ENCODE measurements around the gene RPS6KA5. TPM values are rescaled to one million over a fixed set of nuclear protein-coding genes. Genes with fewer than 3 reads are reported as not detected.

The RPS6KA5 gene
- total RNA-seq, 1 donor from 2014 or later: 11.3 TPM

DNA sequence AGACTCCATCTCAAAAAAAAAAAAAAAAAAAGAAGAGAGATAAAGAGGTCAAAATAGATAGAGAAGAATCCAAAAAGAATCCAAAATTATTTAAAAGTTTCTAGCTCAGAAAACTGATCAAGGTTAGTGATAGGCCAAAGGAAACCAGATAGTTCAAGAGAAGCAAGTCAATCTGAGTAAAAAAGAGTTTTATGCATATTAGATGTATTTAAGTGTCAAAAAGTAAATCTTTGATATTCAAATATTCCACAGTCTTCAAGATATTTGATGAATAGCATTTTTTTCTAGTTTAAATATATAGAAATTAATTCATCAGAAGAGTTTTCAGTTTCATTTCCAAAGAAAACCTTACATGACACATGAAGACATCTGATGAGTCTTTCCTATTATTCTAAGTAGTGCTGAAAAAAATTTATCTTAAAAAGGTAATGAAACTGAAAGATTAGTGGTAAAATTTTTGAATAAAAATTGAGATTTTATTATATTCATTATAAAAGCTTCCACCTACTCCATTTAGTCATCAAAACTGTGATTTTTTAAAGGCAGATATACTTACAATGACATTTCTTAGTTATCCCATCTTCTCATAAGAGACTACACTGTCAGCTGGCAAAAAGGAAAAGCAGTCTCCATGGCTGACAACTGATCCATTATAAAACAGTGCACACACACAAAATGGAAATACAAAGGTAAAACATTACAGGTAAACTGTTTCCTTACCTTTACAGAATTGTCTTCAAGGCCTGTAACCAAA lies 68.6 kb downstream of the RPS6KA5 start:
- TF ChIP-seq, protein P1, sequence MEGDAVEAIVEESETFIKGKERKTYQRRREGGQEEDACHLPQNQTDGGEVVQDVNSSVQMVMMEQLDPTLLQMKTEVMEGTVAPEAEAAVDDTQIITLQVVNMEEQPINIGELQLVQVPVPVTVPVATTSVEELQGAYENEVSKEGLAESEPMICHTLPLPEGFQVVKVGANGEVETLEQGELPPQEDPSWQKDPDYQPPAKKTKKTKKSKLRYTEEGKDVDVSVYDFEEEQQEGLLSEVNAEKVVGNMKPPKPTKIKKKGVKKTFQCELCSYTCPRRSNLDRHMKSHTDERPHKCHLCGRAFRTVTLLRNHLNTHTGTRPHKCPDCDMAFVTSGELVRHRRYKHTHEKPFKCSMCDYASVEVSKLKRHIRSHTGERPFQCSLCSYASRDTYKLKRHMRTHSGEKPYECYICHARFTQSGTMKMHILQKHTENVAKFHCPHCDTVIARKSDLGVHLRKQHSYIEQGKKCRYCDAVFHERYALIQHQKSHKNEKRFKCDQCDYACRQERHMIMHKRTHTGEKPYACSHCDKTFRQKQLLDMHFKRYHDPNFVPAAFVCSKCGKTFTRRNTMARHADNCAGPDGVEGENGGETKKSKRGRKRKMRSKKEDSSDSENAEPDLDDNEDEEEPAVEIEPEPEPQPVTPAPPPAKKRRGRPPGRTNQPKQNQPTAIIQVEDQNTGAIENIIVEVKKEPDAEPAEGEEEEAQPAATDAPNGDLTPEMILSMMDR (IDR thresholded peaks at IDR 0.05): no peak
- intact Hi-C loops (cut with DNase I): no loop called here
- Histone ChIP-seq H3K27me3 (ENCODE audit: low read depth) (no peaks in the 10 kb centered on the region), H3K4me3 (no peak overlapping the region), H3K27ac (no peak overlapping the region), H3K4me1 (no peaks in the 10 kb centered on the region), H3K36me3 (no peaks in the 10 kb centered on the region), H3K9me3 (no peaks in the 10 kb centered on the region)
- ATAC-seq (no peak), DNase-seq (no peak)

DNA sequence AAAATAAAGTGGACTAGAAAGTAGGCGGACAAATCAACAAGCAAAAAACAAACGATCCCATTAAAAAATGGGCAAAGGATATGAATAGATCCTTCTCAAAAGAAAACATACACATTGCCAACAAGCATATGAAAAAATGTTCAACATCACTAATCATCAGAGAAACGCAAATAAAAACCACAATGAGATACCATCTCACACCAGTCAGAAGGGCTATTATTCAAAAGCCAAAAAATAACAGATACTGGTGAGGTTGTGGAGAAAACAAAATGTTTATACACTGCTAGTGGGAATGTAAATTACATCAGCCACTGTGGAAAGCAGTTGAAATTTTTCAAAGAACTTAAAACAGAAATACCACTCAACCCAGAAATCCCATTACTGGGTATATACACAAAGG lies 70.3 kb downstream of the RPS6KA5 start:
- Histone ChIP-seq H3K4me3 (no peak overlapping the region), H3K36me3 (no peaks in the 10 kb centered on the region), H3K27ac (no peak overlapping the region), H3K4me1 (no peaks in the 10 kb centered on the region), H3K27me3 (ENCODE audit: low read depth) (no peaks in the 10 kb centered on the region), H3K9me3 (no peaks in the 10 kb centered on the region)
- intact Hi-C loops (cut with DNase I): no loop called here
- TF ChIP-seq, protein P1 (IDR thresholded peaks at IDR 0.05): no peak
- DNase-seq (no peak), ATAC-seq (no peak)

DNA sequence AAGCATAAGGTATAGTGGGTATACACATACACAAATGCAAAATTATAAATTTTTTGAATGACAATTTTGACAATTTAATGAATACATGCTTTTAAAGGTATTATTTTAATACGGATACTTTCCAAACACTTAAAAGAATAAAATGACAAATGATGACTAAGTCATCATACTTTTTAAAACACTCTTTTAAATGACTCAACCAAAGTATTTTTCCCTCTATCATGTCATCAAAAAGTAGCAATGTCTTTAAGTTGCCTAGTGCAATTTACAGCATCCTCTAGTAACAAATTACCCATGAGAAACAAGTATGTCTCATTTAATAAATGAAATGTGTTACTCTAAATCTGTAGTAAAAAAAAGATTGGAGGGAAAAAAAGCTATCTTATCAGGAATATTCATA lies 73.3 kb downstream of the RPS6KA5 start:
- Histone ChIP-seq H3K36me3 (no peaks in the 10 kb centered on the region), H3K27ac (no peak overlapping the region), H3K4me3 (no peak overlapping the region), H3K9me3 (no peaks in the 10 kb centered on the region), H3K4me1 (no peaks in the 10 kb centered on the region), H3K27me3 (ENCODE audit: low read depth) (no peaks in the 10 kb centered on the region)
- ATAC-seq: no peak
- TF ChIP-seq, protein P1 (IDR thresholded peaks at IDR 0.05): no peak
- intact Hi-C loops (cut with DNase I): no loop called here
- no peak for DNase-seq

DNA sequence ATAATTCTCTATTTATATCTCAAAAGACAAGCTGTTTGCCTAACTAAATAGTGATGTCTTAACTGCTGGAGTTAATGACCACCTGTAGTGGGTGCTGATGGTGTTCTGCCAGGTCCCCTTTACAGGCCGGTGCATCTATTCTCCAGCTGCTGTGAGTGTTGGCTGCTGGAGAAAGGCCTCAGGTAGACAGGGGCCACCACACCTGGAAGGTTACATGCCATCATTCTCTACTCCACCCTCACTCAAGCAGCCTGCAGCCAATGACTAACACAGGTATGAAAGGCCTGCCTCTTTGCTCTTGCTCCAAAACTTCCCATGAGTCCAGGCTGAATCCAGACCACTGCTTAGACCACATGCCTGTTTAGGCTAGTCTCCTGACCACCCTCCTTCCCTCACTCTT lies 73.9 kb downstream of the RPS6KA5 start:
- intact Hi-C loops (cut with DNase I): no loop called here
- Histone ChIP-seq H3K27ac (no peak overlapping the region), H3K4me3 (no peak overlapping the region), H3K36me3 (no peaks in the 10 kb centered on the region), H3K27me3 (ENCODE audit: low read depth) (no peaks in the 10 kb centered on the region), H3K9me3 (no peaks in the 10 kb centered on the region), H3K4me1 (no peaks in the 10 kb centered on the region)
- ATAC-seq: peak in 1 of 2 donors; percentile 29
- DNase-seq: no peak
- TF ChIP-seq, protein P1 (IDR thresholded peaks at IDR 0.05): no peak

DNA sequence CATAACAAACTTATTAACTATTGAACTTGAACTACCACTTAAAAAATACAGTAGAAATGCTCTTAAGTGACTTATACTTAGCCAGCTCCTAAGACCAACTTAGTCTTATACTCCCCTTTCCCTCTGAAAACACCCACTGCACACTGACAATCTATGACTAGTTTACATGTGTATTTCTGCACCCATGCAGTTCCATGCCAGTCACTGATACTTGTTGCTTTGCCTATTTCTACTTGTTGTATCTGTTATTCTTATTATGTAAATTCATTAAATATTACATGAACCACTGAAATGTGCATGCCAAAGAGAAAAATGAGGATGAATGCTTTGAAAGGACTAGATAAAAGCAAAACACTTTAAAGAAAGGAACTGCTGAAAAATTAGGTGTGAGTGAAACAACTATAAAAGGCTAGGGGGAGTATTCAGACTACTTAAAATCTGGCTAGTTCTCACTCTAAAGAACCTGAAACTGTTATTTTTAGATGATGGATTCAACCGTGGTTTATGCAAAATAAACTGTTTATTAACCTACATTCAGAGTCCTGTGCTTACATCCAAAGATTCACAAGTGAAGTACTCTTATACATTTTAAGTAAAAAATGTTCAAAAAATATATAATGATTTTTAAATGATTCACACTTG lies 74.7 kb downstream of the RPS6KA5 start:
- Histone ChIP-seq H3K27me3 (ENCODE audit: low read depth) (no peaks in the 10 kb centered on the region), H3K4me1 (no peaks in the 10 kb centered on the region), H3K4me3 (no peak overlapping the region), H3K36me3 (no peaks in the 10 kb centered on the region), H3K27ac (no peak overlapping the region), H3K9me3 (no peaks in the 10 kb centered on the region)
- TF ChIP-seq, protein P1 (IDR thresholded peaks at IDR 0.05): no peak
- DNase-seq (no peak), ATAC-seq (no peak)
- intact Hi-C loops (cut with DNase I): no loop called here
